UCSD-AML1 (cell line): ENCODE measurements around the gene RNF20.
"Not testable (repeated sequence)": the region's sequence is repeated elsewhere in the genome, so short reads cannot be mapped to it uniquely, and the experiment has no call there.

Source experiments
- DNase-seq: peaks from one replicate; lab custom pipeline; 2025; ENCODE audit not compliant: unreplicated experiment; lab: John Stamatoyannopoulos, UW

RNF20 gene

DNA sequence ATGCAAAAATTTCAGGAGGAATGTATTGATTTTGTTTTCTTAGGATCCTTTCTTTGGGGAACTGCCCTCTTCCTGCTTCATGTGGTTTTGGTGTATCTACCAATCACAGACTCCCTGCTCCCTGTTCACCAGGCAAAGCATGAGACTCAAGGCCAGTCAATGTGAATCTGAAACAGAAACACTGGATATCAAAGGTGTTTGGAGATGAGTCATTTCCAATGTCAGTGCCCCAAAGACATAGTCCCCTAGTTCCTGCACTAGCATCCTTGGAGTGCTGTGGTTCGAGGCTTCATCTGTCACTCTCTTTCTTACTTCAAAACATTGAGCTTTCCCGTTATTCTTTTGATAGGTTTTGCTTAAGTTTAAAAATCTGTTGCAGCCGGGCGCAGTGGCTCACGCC is 53.0 kb downstream of the RNF20 start:
- no peak for DNase-seq

DNA sequence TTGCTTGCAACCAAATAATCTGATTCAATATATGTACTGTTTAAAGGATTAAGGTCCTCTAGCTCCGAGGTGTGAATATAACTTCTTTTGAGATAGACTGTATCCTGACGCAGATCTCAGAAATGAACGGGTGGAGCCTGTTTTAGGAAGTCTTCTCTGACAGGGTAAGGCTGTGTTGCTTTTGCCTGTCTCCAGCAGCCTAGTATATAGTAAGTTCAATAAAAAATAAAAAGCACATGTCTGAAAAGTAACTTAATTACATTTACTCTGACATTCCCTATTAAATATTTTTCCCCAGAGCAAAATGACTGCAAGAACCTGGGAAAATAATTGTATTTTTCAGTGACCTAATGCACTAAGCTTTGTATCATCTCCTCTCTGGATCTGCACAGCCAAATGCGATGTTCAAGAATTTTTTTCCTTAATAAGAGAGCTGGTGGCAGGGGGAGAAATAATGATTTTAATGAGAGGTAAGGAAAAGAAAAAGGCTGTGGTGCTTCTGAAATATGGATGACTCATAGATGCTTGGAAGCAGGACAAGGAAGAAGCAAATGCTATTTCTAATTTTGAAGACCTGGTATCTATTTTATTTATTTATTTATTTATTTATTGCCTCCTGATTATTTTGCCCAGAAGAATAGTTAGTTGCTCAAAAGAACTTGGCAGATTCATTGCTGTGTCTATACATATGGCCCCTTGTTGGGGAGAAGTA is 53.8 kb downstream of the RNF20 start:
- no peak for DNase-seq

DNA sequence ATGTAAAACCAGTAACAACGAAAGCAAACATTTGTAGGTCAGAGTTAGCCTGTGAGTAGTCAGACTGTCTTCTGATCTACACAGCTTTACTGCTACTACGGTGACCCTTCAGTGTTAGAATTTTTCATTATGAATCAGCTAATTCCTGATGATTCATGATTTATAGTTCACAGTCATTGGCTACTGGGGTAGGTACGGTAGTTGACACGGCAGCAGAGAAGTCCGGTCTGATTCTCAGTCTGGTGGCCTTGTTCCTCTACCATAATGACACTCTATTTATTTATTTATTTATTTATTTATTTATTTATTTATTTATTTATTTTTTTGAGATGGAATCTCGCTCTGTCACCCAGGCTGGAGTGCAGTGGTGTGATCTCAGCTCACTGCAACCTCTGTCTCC is 56.4 kb downstream of the RNF20 start:
- DNase-seq: not testable (repeated sequence)

DNA sequence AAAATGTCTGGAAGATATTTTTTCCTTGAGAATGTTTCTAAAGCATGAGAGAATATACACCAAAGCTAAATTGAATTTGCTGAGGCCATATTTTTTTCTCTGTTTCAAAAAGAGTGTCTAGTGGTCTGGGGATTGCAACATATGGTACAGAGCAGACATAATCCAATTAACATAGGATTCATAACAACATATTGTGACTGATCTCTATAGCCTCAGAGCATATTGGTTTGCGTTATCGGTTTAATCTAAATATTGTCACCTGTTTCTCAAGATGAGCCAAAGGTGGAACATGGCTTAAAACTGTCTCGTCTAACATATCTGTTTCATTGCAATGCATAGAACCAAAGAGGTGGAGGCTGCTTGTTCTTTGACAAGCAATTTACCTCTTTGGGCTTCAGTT is 57.2 kb downstream of the RNF20 start:
- no peak for DNase-seq

DNA sequence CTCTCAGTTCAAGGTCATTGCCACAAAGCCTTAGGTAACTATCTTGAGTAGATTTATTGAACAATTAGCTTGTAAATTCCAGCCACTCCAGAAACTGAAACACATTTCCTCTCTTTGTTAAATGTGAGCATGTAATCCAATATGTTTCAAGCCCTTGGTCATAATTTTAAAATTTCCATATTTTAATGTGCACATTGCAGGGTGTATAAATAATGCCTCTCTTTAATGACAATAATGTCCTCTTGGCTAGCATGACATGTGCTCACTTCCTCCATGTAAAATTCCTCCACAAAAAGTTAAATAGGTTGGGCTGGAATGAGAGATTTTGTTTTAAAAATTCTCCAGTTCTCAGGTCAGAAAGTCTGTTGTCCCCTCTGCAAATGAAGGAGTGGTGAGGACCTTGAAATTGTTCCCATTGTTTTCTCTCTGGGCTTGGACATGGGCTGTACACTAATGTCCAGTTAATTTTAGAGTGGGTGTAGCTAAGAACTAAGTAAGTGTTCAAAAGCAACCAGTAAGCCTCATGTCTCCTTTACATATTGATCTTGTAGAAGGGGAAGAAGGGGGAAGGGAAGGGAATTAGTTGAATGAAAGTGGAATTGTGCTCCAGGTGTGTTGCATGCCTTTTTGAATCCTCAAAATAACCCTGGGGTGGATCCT is 58.3 kb downstream of the RNF20 start:
- no peak for DNase-seq

DNA sequence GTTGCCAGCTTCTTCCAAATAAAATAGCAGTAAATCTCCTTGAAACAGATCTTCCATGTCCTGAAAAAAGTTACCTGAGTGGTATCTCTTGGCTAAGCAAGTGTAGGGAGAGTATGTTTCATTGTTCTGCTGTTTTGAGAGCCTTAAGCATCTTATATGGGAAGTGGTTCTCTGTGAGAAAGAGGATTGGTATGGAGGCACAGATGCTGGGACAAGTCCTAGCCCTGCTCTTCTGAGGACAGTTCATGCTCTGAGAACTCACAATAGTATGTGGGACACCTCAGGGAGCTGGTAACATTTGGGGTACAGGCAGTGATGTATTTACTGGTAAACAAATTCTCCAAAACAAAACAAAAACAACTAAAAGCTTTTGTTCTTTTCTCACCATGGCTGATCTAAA is 59.1 kb downstream of the RNF20 start:
- no peak for DNase-seq

DNA sequence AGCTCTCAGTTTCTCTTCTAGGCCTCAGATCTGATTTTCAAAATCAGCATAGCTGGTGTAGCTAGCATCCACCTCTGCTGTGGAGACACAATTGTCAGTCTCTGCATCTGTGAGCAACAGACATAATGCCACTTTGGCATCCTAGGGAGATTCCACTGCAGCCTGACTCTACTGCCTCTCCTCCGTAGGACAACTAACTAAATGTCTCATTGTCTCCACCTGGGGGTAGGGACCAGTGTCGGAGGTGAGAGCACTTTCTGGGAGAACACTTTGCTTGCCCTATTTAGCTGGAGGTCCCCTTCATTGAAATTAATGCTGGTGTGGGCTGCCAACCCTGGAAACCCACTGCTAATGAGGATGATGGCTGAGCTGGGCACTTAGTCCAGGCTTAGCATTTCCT is 59.7 kb downstream of the RNF20 start:
- no peak for DNase-seq

DNA sequence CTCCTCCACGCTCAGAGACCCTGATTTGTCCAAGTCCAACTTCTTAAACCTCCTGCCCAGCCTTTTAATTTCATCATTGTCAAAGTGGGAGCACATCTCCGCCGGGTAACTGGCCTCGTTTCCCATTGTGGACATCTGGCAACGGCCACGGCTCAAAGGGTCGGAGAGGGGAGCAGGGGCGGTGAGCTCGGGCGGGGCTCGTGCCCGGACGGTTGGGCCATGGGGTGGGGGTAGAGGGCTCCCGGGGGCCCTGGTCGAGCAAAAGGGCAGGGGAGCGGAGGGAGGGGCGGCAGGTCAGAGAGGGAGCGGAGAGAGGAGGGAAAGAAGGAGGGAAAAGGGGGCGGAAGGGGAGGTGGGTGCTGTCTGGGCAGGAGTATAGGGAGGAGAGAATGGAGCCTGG is 61.1 kb downstream of the RNF20 start, which contains the start of gene PPP3R2:
Gene PPP3R2 (minus strand): TSS at position 174 of the 400 bp plus-strand sequence. CDS start 48 bp downstream, at position 126.
- DNase-seq: no peak

DNA sequence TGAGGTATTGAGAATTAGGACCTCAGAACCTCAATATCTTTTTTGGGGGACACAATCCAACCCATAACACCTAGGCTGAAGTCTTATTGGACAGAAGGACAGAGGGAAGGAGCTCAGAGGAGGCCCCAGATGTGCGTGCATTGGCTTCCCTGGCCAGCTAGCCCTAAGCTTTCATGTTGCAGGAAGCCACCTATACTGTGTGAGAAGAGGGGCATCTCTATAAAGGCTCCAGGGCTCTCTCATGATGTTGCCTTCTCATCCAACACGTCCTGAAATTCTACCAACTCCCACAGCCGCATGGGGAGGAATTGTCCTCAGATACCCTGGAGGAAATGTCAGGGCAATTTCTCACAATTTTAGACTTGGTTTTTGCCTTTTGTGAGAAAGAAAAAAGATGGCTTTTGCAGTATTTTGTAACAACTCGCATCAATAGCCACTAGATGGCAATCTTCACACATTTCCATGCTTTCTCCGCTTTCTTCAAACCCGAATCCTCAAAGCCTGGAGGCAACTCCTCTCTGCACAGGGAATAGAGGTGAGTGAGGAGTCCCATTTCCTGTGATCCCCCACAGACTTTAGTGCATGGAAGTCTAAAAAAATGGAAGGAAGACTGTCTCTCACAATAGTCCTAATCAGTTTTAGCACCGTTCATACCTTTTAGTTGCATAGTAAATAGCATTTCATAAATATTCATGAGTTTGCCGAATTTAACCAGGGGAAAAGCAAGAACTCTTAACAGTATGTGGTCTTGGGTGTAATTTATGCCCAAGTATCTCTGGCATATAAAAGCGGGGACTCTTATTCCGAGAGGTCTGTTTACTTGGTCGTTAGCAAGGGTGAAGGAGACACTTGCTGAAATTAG is 68.5 kb downstream of the RNF20 start:
- no peak for DNase-seq

DNA sequence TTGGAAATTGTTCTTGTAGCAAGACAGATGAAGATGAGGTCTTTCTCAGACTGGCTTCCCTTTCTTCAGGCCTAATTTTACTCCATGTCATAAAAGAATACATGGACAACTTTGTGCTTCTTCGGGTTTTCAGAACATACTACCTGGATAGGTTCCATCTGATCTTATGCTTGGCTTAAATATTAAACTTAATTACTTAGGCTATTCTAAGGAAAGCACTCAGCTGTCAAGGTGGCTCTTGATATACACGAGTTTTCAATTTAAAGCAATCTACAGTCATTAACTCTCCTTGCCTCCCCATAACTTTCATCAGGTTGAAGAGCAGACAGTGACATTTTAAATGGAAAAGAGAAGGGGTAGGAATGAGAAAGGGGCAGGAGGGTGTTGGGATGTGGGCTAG is 70.6 kb downstream of the RNF20 start:
- DNase-seq: no peak

DNA sequence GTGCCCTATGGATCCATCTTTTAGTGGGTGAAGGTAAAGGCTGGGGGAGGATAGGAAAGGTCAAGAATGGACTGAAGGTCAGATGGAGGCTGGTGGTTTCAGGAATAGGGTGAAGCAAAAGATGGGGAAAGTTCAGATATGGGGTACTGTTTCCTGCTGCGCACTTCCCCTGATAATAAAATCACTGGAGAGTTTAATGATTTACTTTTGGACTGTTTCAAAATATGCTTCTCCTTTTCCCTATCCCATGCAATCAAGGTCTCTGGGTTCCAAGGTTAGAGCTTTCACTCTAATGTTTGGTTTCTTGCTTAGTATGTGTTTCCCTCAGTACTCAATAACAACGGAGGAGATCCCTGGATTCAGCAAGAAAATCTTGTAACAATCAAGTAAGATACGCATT is 71.9 kb downstream of the RNF20 start:
- no peak for DNase-seq
